Loucy (cell line): ENCODE data around the gene TRIO.

Experiments used
- H2AFZ ChIP-seq: fragments of 200-600 bp; sonication (generic); 2 replicates; pipeline ENCODE4 v1.6.0; 2016; ENCODE audit warnings: antibody characterized with exemption, mild to moderate bottlenecking, low read length, moderate library complexity
- H3F3A ChIP-seq: fragments of 200-600 bp; 2 replicates; pipeline ENCODE4 v1.6.0; 2016; ENCODE audit warnings: antibody characterized with exemption, low read depth, mild to moderate bottlenecking
- H3K27me3 ChIP-seq: fragments of 200-600 bp; sonication (generic); 2 replicates; pipeline ENCODE4 v1.6.1; 2014; ENCODE audit warnings: low read length, mild to moderate bottlenecking; ENCODE audit not compliant: insufficient read depth, poor library complexity, severe bottlenecking
- H3K36me3 ChIP-seq: fragments of 200-600 bp; sonication (generic); 2 replicates; pipeline ENCODE4 v1.6.1; 2016; ENCODE audit warnings: low read length; ENCODE audit not compliant: insufficient read depth
- H3K4me1 ChIP-seq: fragments of 200-600 bp; sonication (generic); 2 replicates; pipeline ENCODE4 v1.5.1; 2014; ENCODE audit warnings: low read length, mild to moderate bottlenecking; ENCODE audit not compliant: insufficient read depth, poor library complexity, severe bottlenecking
- H3K4me2 ChIP-seq: fragments of 200-600 bp; sonication (generic); 2 replicates; pipeline ENCODE4 v1.6.0; 2014; ENCODE audit warnings: antibody characterized with exemption, low read length, low read depth, mild to moderate bottlenecking; ENCODE audit not compliant: poor library complexity, severe bottlenecking
- H3K4me3 ChIP-seq: fragments of 200-600 bp; sonication (generic); 2 replicates; pipeline ENCODE4 v1.5.1; 2014; ENCODE audit warnings: low read length, mild to moderate bottlenecking, mixed read lengths; ENCODE audit not compliant: poor library complexity, severe bottlenecking
- H3K79me2 ChIP-seq: fragments of 200-600 bp; sonication (generic); 2 replicates; pipeline ENCODE4 v1.6.1; 2014; ENCODE audit warnings: low read length; ENCODE audit not compliant: insufficient read depth
- H3K9ac ChIP-seq: fragments of 200-600 bp; sonication (generic); 2 replicates; pipeline ENCODE4 v1.6.0; 2014; ENCODE audit warnings: mild to moderate bottlenecking, low read depth, low read length, moderate library complexity; ENCODE audit not compliant: poor library complexity, severe bottlenecking
- H3K9me2 ChIP-seq: fragments of 200-600 bp; sonication (generic); replicated peaks from 2 replicates; pipeline ENCODE4 v1.6.1; 2016; ENCODE audit warnings: low read depth, low read length, mixed read lengths
- H3K9me3 ChIP-seq: fragments of 200-600 bp; sonication (generic); 2 replicates; pipeline ENCODE4 v1.6.1; 2014; ENCODE audit warnings: mild to moderate bottlenecking, antibody characterized with exemption, low read length, low read depth; ENCODE audit not compliant: insufficient read depth
- H4K20me1 ChIP-seq: fragments of 200-600 bp; sonication (generic); 2 replicates; pipeline ENCODE4 v1.6.0; 2014; ENCODE audit warnings: antibody characterized with exemption, low read length, mild to moderate bottlenecking; ENCODE audit not compliant: insufficient read depth, poor library complexity, severe bottlenecking
- EZH2phosphoT487 ChIP-seq: fragments of 200-600 bp; IDR thresholded peaks from 2 replicates; pipeline ENCODE4 v1.6.1; 2018; ENCODE audit warnings: antibody characterized with exemption, mild to moderate bottlenecking, moderate library complexity, borderline replicate concordance
- TF ChIP-seq, protein P1 (sequence below): fragments of 200-600 bp; sonication (generic); conservative IDR thresholded peaks from 2 replicates; pipeline ENCODE4 v1.5.1; 2014; ENCODE audit warnings: mild to moderate bottlenecking, antibody characterized with exemption, low read length

Gene TRIO

DNA sequence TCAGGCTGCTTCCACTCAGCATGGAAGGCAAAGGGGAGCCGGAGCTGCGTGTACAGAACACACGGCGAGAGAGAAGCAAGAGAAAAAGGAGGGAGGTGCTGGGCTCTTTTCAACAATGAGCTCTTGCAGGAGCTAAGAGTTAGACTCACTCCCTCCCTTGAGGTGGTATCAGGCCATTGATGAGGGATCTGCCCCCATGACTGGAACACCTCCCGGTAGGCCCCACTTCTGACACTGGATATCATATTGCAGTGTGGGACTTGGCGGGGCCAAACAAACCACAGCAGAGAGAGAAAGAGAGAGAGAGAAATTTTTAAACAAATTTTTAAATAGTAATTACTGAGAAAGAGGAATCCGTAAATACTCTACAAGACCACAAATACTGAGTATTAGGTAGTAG, 182.2 kb downstream of the TRIO start:
- no peaks in the 10 kb centered on the region for H3K4me1 ChIP-seq
- no peak overlapping the region for H3K9ac ChIP-seq
- H3K9me2 ChIP-seq = no peaks in the 10 kb centered on the region
- no peaks in the 10 kb centered on the region for H4K20me1 ChIP-seq
- H3K27me3 ChIP-seq = no peaks in the 10 kb centered on the region
- no peaks in the 10 kb centered on the region for H3K9me3 ChIP-seq
- H3K4me2 ChIP-seq = no peak overlapping the region
- H3K4me3 ChIP-seq = no peak overlapping the region
- no peaks in the 10 kb centered on the region for H3K79me2 ChIP-seq
- H2AFZ ChIP-seq = no peak overlapping the region
- TF ChIP-seq, protein P1, sequence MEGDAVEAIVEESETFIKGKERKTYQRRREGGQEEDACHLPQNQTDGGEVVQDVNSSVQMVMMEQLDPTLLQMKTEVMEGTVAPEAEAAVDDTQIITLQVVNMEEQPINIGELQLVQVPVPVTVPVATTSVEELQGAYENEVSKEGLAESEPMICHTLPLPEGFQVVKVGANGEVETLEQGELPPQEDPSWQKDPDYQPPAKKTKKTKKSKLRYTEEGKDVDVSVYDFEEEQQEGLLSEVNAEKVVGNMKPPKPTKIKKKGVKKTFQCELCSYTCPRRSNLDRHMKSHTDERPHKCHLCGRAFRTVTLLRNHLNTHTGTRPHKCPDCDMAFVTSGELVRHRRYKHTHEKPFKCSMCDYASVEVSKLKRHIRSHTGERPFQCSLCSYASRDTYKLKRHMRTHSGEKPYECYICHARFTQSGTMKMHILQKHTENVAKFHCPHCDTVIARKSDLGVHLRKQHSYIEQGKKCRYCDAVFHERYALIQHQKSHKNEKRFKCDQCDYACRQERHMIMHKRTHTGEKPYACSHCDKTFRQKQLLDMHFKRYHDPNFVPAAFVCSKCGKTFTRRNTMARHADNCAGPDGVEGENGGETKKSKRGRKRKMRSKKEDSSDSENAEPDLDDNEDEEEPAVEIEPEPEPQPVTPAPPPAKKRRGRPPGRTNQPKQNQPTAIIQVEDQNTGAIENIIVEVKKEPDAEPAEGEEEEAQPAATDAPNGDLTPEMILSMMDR = no peak
- TF ChIP-seq EZH2phosphoT487 = no peak
- peaks cover 21% of the 10 kb centered on the region; the same call in 1 of the 2 replicates for H3K36me3 ChIP-seq
- H3F3A ChIP-seq = no peaks in the 10 kb centered on the region

DNA sequence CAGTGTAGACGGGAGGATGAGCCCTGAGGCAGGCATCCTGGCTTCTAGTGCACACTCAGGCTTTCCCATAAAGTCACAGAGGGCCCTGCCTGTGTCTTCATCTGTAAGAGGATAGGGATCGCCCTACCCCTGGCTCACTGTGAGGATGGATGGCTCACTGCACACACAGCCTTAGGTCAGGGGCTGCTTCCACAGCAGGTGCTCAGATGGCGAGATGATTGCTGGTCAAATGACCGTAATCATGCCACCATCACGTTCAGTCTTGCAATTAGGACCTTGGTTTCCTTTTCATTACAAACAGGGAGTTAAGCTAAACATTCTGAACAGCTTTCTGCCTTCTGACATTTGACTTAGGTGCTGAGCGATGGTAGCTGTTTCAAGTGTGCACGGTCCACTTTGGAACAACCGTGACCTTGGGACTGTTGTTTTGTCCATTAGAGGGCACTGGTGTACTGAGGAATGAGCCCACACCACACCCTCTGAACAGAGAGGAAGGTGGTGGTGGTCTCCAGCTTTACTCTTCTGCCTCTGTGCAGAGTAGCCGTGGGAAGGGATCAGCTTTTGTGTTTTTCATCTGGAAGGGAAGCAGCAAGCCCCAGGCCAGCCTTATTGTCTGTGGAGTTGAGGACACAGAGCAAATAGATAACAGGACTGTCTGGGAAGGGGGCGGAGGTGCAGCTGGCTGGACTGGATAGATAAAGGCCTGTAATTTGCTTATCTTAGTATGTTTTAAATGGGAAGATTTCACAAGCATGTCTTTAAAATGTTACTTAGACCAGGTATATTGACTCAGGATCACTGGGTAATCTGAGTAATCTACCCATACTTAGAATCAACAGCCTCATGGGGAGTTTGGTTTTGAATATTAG, 183.1 kb downstream of the TRIO start:
- no peaks in the 10 kb centered on the region for H3K9me2 ChIP-seq
- TF ChIP-seq, protein P1 = peak; percentile 64
- no peak for TF ChIP-seq EZH2phosphoT487
- no peaks in the 10 kb centered on the region for H4K20me1 ChIP-seq
- H3K4me2 ChIP-seq = no peak overlapping the region
- no peaks in the 10 kb centered on the region for H3K79me2 ChIP-seq
- H3K9ac ChIP-seq = no peak overlapping the region
- peaks cover 21% of the 10 kb centered on the region; the same call in 1 of the 2 replicates for H3K36me3 ChIP-seq
- H3F3A ChIP-seq = no peaks in the 10 kb centered on the region
- H3K27me3 ChIP-seq = no peaks in the 10 kb centered on the region
- peaks cover 4% of the 10 kb centered on the region for H3K4me1 ChIP-seq
- H2AFZ ChIP-seq = no peak overlapping the region
- H3K4me3 ChIP-seq = no peak overlapping the region
- H3K9me3 ChIP-seq = no peaks in the 10 kb centered on the region

DNA sequence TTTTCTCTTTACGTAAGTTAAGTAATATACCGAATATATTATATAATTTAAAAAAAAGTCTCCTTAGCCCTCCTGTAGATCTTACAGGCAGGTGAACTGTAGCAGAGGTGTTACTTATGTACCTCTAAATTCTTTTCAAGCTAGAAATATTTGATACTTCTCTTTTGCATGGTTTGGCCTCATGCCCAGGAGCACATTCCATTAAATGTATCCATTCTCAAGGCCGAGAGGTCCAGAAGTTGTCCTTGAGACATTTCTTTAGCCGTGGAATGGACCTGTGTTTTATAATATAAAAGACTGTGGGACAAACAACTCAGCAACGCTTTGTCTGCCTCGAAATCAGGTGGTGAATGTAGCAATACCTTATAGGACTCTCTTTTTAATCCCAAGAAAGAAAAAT, 184.5 kb downstream of the TRIO start:
- Histone ChIP-seq H3K9ac (no peak overlapping the region), H3K4me1 (peaks cover 11% of the 10 kb centered on the region), H3K36me3 (peaks cover 20% of the 10 kb centered on the region; the same call in 1 of the 2 replicates), H4K20me1 (no peaks in the 10 kb centered on the region), H3K4me2 (no peak overlapping the region), H3K79me2 (no peaks in the 10 kb centered on the region), H3F3A (no peaks in the 10 kb centered on the region), H3K27me3 (no peaks in the 10 kb centered on the region), H2AFZ (no peak overlapping the region), H3K9me3 (no peaks in the 10 kb centered on the region), H3K4me3 (no peak overlapping the region), H3K9me2 (no peaks in the 10 kb centered on the region)
- TF ChIP-seq EZH2phosphoT487 = no peak
- TF ChIP-seq, protein P1 = no peak
